Measurements from ENCODE around the gene STX5. TPM values are rescaled to one million over a fixed set of nuclear protein-coding genes. Genes with fewer than 3 reads are reported as not detected.
"Not testable (repeated sequence)": the region's sequence is repeated elsewhere in the genome, so short reads cannot be mapped to it uniquely, and the experiment has no call there.

Gene STX5
- total RNA-seq, 1 donor: 56.3 TPM

- DNase-seq (ENCODE audit: low read depth in 2 of 3, low spot score in 2 of 3): no peak
Measured at GRCh38 chr11:62832336-62833234, 734 bp upstream of the STX5 start, which contains the start of gene TEX54. TSS of gene TEX54 (minus strand) at chr11:62832841.

- peak in 2 of 3 donors; percentile 74 to 84 for DNase-seq (ENCODE audit: low read depth in 2 of 3, low spot score in 2 of 3)
Measured at GRCh38 chr11:62830904-62831519, 839 bp downstream of the STX5 start.

- DNase-seq (ENCODE audit: low read depth in 2 of 3, low spot score in 2 of 3): not testable (repeated sequence)
Measured at GRCh38 chr11:62828130-62828529, 3.7 kb downstream of the STX5 start.

GRCh38 chr11:62823677-62824076 is 8.2 kb downstream of the STX5 start:
- DNase-seq (ENCODE audit: low read depth in 2 of 3, low spot score in 2 of 3): no peak

GRCh38 chr11:62817129-62817528 is 14.7 kb downstream of the STX5 start:
- no peak for DNase-seq (ENCODE audit: low read depth in 2 of 3, low spot score in 2 of 3)

- no peak for DNase-seq (ENCODE audit: low read depth in 2 of 3, low spot score in 2 of 3)
Measured at GRCh38 chr11:62816557-62816956, 15.3 kb downstream of the STX5 start.

- DNase-seq (ENCODE audit: low read depth in 2 of 3, low spot score in 2 of 3): no peak
Measured at GRCh38 chr11:62811659-62812058, 20.2 kb downstream of the STX5 start.

GRCh38 chr11:62810748-62811147 is 21.1 kb downstream of the STX5 start:
- DNase-seq (ENCODE audit: low read depth in 2 of 3, low spot score in 2 of 3): no peak

- DNase-seq (ENCODE audit: low read depth in 2 of 3, low spot score in 2 of 3): no peak
Measured at GRCh38 chr11:62806611-62807121, 25.2 kb downstream of the STX5 start.

GRCh38 chr11:62805961-62806441 is 25.9 kb downstream of the STX5 start:
- no peak for DNase-seq (ENCODE audit: low read depth in 2 of 3, low spot score in 2 of 3)

GRCh38 chr11:62805076-62805892 is 26.6 kb downstream of the STX5 start, which contains the start of gene NXF1:
TSS of gene NXF1 (minus strand) at chr11:62805440. CDS start at chr11:62805356, 84 bp downstream.
- peak; percentile 94 to 99 (median 96) for DNase-seq (ENCODE audit: low read depth in 2 of 3, low spot score in 2 of 3)

GRCh38 chr11:62804310-62805075 is 27.4 kb downstream of the STX5 start:
- peak in 1 of 3 donors; percentile 25 for DNase-seq (ENCODE audit: low read depth in 2 of 3, low spot score in 2 of 3)

- DNase-seq (ENCODE audit: low read depth in 2 of 3, low spot score in 2 of 3): no peak
Measured at GRCh38 chr11:62801071-62801470, 30.8 kb downstream of the STX5 start.

GRCh38 chr11:62799486-62799885 is 32.4 kb downstream of the STX5 start:
- no peak for DNase-seq (ENCODE audit: low read depth in 2 of 3, low spot score in 2 of 3)

- no peak for DNase-seq (ENCODE audit: low read depth in 2 of 3, low spot score in 2 of 3)
Measured at GRCh38 chr11:62796281-62796680, 35.6 kb downstream of the STX5 start.

GRCh38 chr11:62794201-62794775 is 37.6 kb downstream of the STX5 start:
- DNase-seq (ENCODE audit: low read depth in 2 of 3, low spot score in 2 of 3): no peak

- peak in 1 of 3 donors; percentile 32 for DNase-seq (ENCODE audit: low read depth in 2 of 3, low spot score in 2 of 3)
Measured at GRCh38 chr11:62792202-62792575, 39.7 kb downstream of the STX5 start.

GRCh38 chr11:62791501-62792201 is 40.2 kb downstream of the STX5 start, which contains the start of gene TMEM223:
TSS of gene TMEM223 (minus strand) at chr11:62792006. CDS start at chr11:62791994, 12 bp downstream.
- peak; percentile 69 to 89 (median 86) for DNase-seq (ENCODE audit: low read depth in 2 of 3, low spot score in 2 of 3)

- DNase-seq (ENCODE audit: low read depth in 2 of 3, low spot score in 2 of 3): no peak
Measured at GRCh38 chr11:62789576-62789975, 42.3 kb downstream of the STX5 start.
